AG09309 (cell line): ENCODE data around the gene AGO3.

Source experiments
- DNase-seq: peaks from one replicate; pipeline ENCODE4 v3.0.0-alpha.2; 2010; ENCODE audit warnings: low read depth
- H3K4me3 ChIP-seq: 2 replicates; pipeline ENCODE4 v1.5.1; 2011; ENCODE audit warnings: mild to moderate bottlenecking, low read depth, low read length, moderate library complexity; ENCODE audit not compliant: control insufficient read depth
- CTCF ChIP-seq: IDR thresholded peaks from 2 replicates; pipeline ENCODE4 v1.5.1; 2011; ENCODE audit warnings: mild to moderate bottlenecking, low read depth, low read length, inconsistent platforms; ENCODE audit not compliant: insufficient read depth, control insufficient read depth; ENCODE audit errors: missing control alignments

AGO3 gene

GRCh38 chr1:35932941-35933340 is 2.0 kb downstream of the AGO3 start:
- no peak overlapping the region for H3K4me3 ChIP-seq
- no peak for DNase-seq

GRCh38 chr1:35935442-35936388 is 4.8 kb downstream of the AGO3 start:
- no peak for DNase-seq
- no peak overlapping the region for H3K4me3 ChIP-seq
- no peak for TF ChIP-seq CTCF

More at GRCh38 chr1:35932941-35933340, 2.0 kb downstream of the AGO3 start:
- TF ChIP-seq CTCF: no peak

- H3K4me3 ChIP-seq: no peak overlapping the region
- DNase-seq: peak; percentile 28
- no peak for TF ChIP-seq CTCF
These were observed 5.9 kb downstream of the AGO3 start for GRCh38 chr1:35936838-35937237.

- TF ChIP-seq CTCF: no peak
- no peak overlapping the region for H3K4me3 ChIP-seq
- DNase-seq: no peak
These were observed 8.6 kb downstream of the AGO3 start for GRCh38 chr1:35939484-35939883.

- H3K4me3 ChIP-seq: no peak overlapping the region
- no peak for TF ChIP-seq CTCF
- DNase-seq: no peak
These were observed 14.4 kb downstream of the AGO3 start for GRCh38 chr1:35945327-35945726.

GRCh38 chr1:35947547-35947946 is 16.6 kb downstream of the AGO3 start:
- TF ChIP-seq CTCF: no peak
- no peak overlapping the region for H3K4me3 ChIP-seq
- DNase-seq: no peak
